ENCODE measurements around the gene ZNF407.

DNA sequence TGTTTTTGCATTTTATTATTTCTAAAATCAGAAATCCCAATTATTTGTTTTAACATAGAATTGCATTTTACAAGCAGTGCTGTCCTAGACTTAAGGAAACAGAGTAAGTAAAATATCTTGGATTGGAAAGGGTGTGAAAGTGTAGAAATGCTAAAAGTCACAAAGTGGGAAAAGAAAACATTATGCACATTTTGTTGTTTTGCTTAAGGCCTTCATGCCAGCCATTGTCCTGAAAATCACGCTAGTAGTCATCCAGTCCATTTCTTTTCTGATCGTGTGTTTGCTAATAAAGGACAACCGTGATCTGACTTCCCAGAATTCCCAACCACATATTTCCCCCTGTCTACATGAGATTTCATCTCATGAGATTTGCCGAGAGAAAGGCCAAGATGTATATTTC is 412.2 kb downstream of the ZNF407 start:
- TF ChIP-seq, protein P1, sequence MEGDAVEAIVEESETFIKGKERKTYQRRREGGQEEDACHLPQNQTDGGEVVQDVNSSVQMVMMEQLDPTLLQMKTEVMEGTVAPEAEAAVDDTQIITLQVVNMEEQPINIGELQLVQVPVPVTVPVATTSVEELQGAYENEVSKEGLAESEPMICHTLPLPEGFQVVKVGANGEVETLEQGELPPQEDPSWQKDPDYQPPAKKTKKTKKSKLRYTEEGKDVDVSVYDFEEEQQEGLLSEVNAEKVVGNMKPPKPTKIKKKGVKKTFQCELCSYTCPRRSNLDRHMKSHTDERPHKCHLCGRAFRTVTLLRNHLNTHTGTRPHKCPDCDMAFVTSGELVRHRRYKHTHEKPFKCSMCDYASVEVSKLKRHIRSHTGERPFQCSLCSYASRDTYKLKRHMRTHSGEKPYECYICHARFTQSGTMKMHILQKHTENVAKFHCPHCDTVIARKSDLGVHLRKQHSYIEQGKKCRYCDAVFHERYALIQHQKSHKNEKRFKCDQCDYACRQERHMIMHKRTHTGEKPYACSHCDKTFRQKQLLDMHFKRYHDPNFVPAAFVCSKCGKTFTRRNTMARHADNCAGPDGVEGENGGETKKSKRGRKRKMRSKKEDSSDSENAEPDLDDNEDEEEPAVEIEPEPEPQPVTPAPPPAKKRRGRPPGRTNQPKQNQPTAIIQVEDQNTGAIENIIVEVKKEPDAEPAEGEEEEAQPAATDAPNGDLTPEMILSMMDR (IDR thresholded peaks at IDR 0.05), result no peak
- TF ChIP-seq POLR2A (IDR thresholded peaks at IDR 0.05), result no peak

All from gastroesophageal sphincter (tissue), 3 donors.